Vagina (tissue), 2 donors: ENCODE measurements around the gene DHRS11.

Experiments
- CTCF ChIP-seq, 3 experiments: fragments of 450-650 bp in 2 of 3; fragments of 200-600 bp in 1 of 3; sonication (generic) in 1 of 3; IDR thresholded peaks; one replicate each; pipeline ENCODE4 v1.5.1; 2017 to 2019; ENCODE audit warnings: antibody characterized with exemption in 3 of 3, mild to moderate bottlenecking in 2 of 3, moderate library complexity in 2 of 3
- POLR2A ChIP-seq, 2 donors: fragments of 450-650 bp; IDR thresholded peaks; one replicate each; pipeline ENCODE4 v1.6.1; 2017; ENCODE audit warnings: antibody characterized with exemption in 2 of 2, mild to moderate bottlenecking in 2 of 2, moderate library complexity in 2 of 2

DNA sequence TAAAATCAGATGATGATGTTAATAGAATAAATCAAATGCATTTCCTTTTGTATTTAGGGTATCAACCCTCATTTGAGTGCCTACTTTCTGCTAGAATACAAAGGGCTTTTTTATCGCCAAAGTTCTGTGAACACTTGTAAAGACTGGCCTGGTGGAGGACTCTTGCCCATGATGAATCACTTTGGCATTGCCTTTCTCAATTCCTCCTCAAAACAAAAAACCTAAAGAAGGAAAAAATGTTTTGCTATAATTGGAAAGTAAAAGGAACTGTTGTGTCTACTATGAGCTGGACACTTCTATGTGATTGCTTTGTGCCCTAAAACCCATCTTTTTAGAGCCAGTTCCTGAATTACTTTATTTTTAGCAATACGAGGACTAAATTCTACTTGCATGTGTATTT lies 13.0 kb upstream of the DHRS11 start:
- TF ChIP-seq CTCF (IDR thresholded peaks at IDR 0.05) (no peak), POLR2A (IDR thresholded peaks at IDR 0.05) (no peak)
